Dedifferentiated amniotic fluid mesenchymal stem cell (primary cell): ENCODE measurements around the gene SMYD5.

Source experiments
- DNase-seq: peaks from one replicate; pipeline ENCODE4 v3.0.0-alpha.2; 2016; ENCODE audit errors: extremely low spot score

Gene SMYD5

GRCh38 chr2:73205611-73206010, 8.4 kb upstream of the SMYD5 start:
- DNase-seq = peak; percentile 21

- no peak for DNase-seq
Measured at GRCh38 chr2:73208258-73208657, 5.8 kb upstream of the SMYD5 start.

- DNase-seq = no peak
Measured at GRCh38 chr2:73210019-73210418, 4.0 kb upstream of the SMYD5 start.

DNA sequence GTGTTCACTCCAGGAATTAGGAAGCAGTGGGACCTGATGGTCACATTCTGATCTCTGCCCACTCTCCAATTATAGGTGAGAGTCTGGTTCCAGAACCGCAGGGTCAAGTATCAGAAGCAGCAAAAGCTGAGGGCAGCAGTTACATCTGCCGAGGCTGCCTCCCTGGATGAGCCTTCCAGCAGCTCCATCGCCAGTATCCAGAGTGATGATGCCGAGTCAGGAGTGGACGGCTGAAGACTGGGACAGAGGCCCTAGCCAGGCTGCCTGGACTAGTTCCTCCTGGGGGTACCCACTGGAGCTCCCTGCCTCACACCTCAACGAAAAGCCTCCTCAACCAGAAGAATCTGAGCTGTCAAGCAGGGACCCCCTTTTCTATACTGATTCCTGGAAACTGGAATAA, 3.3 kb upstream of the SMYD5 start:
- DNase-seq = no peak

- no peak for DNase-seq
Measured at GRCh38 chr2:73212098-73212447, 2.0 kb upstream of the SMYD5 start.

- peak; percentile 85 for DNase-seq
Measured at GRCh38 chr2:73212448-73213176, 1.4 kb upstream of the SMYD5 start.

DNA sequence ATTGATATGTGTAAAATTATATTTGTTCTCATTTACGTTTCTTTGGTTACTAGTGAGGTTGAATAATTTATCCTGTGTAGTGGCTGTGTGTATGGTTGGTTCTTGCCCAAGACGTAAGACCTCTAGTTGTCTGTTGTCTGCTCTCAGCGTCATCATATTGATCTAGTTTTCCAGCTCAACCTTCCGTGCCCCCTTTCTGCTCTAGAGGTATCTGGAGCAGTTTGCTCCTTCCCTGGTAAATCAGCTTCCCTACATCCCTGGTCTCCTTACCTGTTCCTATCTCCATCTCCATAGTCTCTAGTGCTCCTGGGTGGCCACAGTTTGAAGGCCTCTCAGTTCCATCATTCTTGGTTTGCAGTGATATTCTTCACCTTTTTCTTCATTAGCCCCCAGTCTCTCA, 1.2 kb downstream of the SMYD5 start:
- no peak for DNase-seq

GRCh38 chr2:73217160-73217559, 3.1 kb downstream of the SMYD5 start:
- DNase-seq = no peak

GRCh38 chr2:73217826-73218225, 3.8 kb downstream of the SMYD5 start:
- no peak for DNase-seq

DNA sequence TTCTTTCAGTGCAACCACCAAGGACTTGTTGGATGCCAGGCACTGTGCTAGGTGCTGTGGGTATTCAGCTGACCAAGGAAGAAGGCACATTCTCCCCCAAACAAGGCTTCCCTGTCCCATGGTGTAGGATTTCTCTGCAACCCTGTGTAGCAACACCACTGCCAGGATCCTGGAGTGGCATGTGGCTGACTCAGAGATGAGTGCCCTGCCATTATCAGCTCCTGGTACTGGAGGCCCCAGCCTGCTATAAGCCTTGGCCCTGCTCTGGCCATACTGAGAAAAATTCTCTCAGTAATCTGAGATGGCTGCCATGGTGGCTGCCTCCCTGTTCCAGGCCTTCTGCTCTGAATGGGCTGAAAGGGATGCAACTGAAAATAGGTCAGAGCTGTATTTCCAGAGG, 4.3 kb downstream of the SMYD5 start:
- peak; percentile 22 for DNase-seq

DNA sequence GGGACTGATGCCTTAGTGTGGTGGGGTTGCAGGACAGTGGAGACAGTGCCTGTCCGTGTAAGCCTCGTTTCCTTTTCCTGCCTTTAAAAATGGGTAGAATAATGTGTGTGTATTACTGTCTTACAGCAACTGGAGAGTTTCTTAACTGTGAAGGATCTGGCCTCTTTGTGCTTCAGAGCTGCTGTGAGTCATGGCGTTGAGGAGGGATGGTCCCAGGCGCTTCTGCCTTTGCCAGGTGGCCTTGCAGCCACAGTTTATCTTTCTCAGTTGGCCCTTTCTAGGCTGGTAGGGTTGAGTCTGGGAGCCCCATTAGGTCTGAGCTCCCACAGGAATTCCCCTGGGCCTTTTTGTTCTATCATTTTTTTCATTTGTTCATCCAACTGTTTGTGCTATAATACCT, 9.8 kb downstream of the SMYD5 start:
- no peak for DNase-seq

GRCh38 chr2:73225513-73226360, 11.7 kb downstream of the SMYD5 start:
- DNase-seq = no peak

DNA sequence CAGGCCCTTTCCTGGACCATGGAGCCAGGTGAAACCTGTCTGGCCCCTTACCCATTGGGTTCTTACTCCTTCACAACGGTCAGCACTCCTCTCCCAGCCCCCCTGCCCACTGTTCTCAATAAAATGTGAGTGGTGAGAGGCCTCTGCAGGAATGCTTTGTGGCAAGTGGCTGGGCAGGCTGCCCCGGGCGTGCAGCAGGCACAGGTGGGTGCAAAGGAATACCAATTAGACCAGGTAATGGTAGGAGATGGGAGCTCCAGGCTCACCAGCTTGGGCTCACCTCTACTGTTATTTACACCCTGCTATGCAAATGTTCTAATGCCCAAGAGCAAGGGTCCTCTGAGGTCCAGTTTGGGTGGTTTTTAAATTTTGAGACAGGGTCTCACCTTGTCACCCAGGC, 13.0 kb downstream of the SMYD5 start:
- DNase-seq = no peak

DNA sequence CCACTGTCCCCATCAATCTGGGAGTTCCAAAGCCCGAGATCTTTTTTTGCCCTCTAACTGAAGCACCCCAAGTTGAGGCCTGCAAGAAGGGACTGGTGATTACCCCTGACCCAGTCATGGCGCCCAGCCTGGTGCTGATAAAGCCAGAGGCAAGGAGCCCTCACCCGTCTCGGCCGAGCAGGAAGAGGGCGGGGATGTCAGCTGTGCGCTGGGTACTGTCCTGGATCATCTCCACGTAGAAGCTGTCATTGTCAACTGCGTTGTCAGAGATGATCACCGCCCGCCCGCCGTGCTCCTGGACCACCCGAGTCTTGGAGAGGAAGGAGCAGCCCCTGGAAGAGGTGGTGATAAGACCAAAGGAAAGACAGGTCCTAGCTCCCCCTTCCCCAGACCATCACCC, 14.6 kb downstream of the SMYD5 start:
- DNase-seq = no peak

DNA sequence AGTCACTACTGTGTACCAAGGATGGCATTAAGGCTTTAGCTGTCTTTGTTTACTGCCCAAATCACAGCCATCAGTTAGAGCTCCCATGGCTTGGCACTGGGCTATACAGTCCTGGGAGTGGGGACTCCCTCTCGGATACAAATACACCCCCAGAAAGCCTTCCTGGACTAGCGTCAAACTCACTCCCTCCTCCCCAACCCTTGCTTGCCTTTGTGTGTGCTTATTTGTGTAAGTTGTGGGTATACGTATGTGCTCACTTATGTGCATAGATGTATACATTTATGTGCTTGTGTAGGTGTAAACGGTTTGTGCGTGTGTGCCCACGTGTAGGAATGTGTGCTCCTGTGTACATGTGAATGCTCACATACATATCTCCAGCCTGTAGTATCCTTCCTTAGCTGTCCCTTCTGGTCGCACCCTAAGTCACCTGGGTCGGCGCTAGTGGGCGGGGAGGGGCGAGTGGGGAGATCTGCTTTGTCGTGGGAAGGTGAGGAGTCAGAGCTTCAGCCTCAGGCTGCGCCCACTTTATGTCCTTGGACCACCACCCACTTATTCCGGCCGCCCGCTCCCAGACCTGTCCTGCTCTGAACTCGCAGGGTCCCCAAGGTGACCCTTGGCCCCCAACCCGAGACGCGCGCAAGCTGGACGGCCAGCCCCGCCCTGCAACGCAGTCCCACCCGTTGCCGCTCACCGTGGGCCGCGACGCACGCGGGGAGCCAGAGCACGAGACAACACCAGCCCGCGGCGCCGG, 18.5 kb downstream of the SMYD5 start:
- no peak for DNase-seq

DNA sequence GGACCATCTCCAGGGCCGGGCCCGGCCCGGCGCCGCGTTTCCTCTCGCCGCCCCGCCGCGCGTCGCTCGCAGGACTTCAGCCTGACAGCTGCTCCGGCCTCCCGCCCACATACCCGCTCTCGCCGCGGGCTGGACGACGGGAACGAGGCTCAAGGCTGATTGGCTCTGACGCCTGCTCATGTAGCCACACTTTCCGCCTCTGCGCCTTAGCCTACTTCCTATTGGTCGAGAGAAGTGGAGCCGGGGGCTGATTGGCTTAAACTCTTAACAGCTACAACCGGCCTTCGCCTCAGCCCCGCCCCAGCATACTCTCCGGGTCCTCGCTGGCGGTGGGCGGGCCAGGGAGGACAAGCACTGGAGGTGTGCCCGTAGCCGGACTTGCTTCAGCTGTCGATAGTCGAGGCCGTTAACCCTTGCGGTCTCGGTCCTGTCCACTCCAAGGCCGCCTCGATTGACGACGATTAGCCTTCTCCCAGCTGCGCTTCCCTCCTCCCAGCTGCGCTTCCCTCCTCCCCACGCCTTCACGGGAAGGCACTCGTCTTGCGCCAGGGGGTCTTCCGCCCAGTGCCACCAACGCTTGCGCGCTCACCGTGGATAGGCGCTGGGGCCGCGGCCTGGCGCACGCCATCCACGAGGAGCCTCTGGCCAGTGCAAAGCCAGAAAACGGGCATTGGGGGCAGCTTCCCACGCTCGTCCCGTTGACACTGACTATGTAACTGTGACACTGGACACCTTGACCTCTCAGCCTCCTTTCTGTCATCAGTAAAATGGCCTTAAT, 19.3 kb downstream of the SMYD5 start, which contains the start of gene PRADC1:
Gene PRADC1, minus strand, starts transcription at position 86 of the 778 bp plus-strand sequence. Its CDS starts 79 bp downstream, at position 7.
- DNase-seq = peak; percentile 100

- DNase-seq = peak; percentile 82
Measured at GRCh38 chr2:73233932-73234832, 20.1 kb downstream of the SMYD5 start, which contains the start of gene CCT7. TSS of gene CCT7 (plus strand) at chr2:73234308. CDS start at chr2:73234379, 71 bp downstream.

DNA sequence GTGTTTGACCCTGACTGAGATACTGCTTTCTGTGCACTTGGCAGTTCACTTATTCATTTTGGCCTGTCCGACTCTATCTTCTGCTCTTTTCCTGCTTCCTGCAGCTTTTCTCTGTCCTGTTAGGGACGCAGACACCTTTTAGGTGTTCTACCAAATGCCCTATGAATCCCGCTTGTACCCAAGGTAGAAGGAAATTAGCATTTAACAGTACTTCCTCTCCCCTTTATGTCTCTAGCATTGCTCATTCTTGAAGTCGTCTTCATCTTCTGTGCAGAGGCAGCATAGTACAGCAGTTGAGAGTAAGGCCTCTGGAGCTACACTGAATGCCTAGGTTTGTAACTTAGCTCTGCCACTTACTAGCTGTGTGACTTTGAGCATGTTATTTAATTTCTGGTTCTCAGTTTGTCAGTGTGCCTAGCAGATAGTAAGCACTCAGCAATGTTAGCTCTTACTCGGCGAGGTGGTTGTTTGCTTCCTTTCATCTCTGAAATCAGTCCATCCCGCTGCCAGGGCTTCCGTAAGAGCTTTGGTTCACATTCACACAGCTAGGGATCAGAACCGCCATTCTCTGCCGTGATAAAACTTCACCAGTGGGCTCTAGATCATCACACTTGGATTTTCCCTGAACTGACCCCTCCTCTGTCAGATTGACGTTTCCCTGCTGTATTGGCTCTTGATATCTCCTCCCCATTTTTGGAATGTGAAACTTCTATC, 21.4 kb downstream of the SMYD5 start:
- DNase-seq = no peak

DNA sequence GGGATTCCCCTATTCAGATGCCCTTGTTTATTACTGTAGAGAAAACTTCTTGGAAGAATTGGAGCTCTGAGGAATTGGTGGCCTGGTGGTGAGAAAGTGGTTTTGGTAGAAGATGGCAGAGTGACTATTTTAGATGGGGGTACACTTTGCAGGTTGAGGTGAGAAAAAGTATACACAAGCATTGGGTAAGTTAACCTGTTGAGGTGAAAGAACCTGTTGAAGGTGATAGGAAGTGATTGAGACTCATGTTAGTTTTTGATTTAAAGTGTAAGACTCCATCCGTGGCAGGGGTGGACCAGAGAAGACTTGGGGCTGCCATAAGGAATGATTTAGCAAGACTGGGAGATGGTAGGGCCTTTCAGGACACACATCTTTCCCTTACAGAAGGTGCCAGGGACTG, 23.1 kb downstream of the SMYD5 start:
- no peak for DNase-seq

- DNase-seq = no peak
Measured at GRCh38 chr2:73238149-73238548, 24.1 kb downstream of the SMYD5 start.
